ENCODE measurements around the gene COA1. TPM values are rescaled to one million over a fixed set of nuclear protein-coding genes. Genes with fewer than 3 reads are reported as not detected.
"Not testable (repeated sequence)": the region's sequence is repeated elsewhere in the genome, so short reads cannot be mapped to it uniquely, and the experiment has no call there.

The COA1 gene
- total and polyA plus RNA-seq, 5 donors = 53.3 to 78.6 (median 63.2) TPM

DNA sequence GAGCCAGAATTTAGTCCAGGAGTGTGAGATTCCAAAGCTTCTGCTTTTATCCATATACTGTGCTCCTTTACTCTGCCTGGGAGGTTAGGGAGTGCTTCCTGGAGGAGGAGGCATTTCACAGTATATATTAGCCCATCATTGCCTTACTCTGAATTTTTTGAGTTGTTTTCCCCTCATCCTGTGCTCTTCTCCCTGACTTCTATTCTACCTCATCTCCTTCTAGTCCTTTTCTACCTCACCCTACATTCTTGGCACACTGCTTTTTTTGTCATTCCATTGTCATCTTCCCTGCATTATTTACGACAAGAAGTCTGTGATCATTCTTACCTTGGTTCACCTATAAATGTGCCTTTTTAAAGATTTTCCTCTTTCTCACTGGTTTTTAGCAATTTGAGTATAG lies 125.1 kb downstream of the COA1 start:
- DNase-seq = no peak
- no peaks in the 10 kb centered on the region for H3K9me3 ChIP-seq (ENCODE audit: control insufficient read depth, low read length)
- intact Hi-C loops (cut with DNase I) = no loop called here
- no peak for ATAC-seq
- WGBS = 98% methylated on average over 1 of the region's 1 CpG
- peaks cover 1% of the 10 kb centered on the region for H3K4me1 ChIP-seq (ENCODE audit: control insufficient read depth, insufficient read depth, low read length)
- H3K27ac ChIP-seq (ENCODE audit: low read length) = no peak overlapping the region
- no peak overlapping the region for H3K4me3 ChIP-seq (ENCODE audit: low read length)
- H3K27me3 ChIP-seq (ENCODE audit: control insufficient read depth, insufficient read depth) = no peaks in the 10 kb centered on the region

DNA sequence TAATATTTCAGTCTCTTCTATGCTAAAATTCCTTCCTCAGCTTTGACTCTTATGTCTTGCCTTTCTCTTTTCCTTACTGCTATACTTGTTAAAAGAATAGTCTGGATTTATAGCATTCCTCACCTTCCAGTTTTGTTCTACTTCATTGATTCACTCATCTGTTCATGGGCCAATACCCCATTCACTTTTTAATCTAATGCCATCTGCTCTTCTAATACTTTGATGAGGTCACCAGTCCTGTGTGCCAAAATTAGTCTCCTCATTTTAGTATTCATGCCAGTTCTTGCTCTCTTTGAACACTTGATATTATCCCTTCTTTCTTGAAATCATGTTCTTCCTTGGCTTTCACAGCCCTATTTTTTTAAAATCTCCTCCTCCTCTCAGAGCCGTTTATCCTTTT lies 127.1 kb downstream of the COA1 start:
- H3K27ac ChIP-seq (ENCODE audit: low read length) = no peak overlapping the region
- DNase-seq (no peak), ATAC-seq (no peak)
- no peaks in the 10 kb centered on the region for H3K9me3 ChIP-seq (ENCODE audit: control insufficient read depth, low read length)
- WGBS = 76% methylated on average over 1 of the region's 1 CpG
- no peaks in the 10 kb centered on the region for H3K27me3 ChIP-seq (ENCODE audit: control insufficient read depth, insufficient read depth)
- no peak overlapping the region for H3K4me3 ChIP-seq (ENCODE audit: low read length)
- H3K4me1 ChIP-seq (ENCODE audit: control insufficient read depth, insufficient read depth, low read length) = peaks cover 1% of the 10 kb centered on the region
- intact Hi-C loops (cut with DNase I) = no loop called here

DNA sequence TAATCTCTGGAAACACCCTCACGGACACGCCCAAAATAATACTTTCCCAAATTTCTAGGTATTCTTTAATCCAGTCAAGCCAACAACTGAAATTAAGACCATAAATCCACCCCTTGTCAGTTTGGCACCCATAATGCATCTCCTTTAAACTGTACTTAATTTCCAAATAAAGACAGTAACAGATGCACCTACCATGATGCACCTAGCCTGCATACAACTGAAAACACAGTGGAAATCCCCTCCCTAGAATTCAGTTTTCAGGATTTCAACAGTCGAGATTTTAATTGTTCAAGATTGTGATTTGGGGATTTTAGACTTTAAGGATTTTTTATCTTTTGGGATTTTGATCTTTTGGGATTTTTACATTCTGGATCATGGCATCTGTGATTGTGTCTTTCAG lies 129.3 kb downstream of the COA1 start:
- WGBS = 98% methylated on average over 3 of the region's 3 CpGs

DNA sequence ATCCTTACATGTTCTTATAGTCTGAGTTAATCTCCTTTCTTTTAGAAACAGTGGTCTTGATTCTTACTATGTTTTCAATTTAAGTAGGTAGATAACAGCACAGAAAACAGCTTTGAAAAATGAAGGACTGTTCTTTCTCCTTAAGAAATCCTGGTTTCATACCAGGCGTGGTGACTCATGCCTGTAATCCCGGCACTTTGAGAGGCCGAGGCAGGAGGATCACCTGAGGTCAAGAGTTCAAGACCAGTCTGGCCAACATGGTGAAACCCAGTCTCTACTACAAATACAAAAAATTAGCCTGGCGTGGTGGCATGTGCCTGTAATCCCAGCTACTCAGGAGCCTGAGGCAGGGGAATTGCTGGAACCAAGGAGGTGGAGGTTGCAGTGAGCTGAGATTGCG lies 132.9 kb downstream of the COA1 start:
- WGBS = 88% methylated on average over 5 of the region's 5 CpGs
- intact Hi-C loops (cut with DNase I) = loop anchor here in 1 of 4 donors (5.0 kb wide), 1 partner anchor 36 kb away; no protein-coding TSS in a partner anchor
- not testable (repeated sequence) for H3K4me1 ChIP-seq (ENCODE audit: control insufficient read depth, insufficient read depth, low read length); H3K27ac ChIP-seq (ENCODE audit: low read length); H3K9me3 ChIP-seq (ENCODE audit: control insufficient read depth, low read length); H3K4me3 ChIP-seq (ENCODE audit: low read length); H3K27me3 ChIP-seq (ENCODE audit: control insufficient read depth, insufficient read depth); ATAC-seq; DNase-seq

More for the DNA sequence above, 129.3 kb downstream of the COA1 start:
- ATAC-seq (no peak), DNase-seq (no peak)
- Histone ChIP-seq H3K4me1 (ENCODE audit: control insufficient read depth, insufficient read depth, low read length) (peaks cover 1% of the 10 kb centered on the region), H3K27me3 (ENCODE audit: control insufficient read depth, insufficient read depth) (no peaks in the 10 kb centered on the region), H3K9me3 (ENCODE audit: control insufficient read depth, low read length) (no peaks in the 10 kb centered on the region), H3K27ac (ENCODE audit: low read length) (no peak overlapping the region), H3K4me3 (ENCODE audit: low read length) (no peak overlapping the region)
- intact Hi-C loops (cut with DNase I) = no loop called here

DNA sequence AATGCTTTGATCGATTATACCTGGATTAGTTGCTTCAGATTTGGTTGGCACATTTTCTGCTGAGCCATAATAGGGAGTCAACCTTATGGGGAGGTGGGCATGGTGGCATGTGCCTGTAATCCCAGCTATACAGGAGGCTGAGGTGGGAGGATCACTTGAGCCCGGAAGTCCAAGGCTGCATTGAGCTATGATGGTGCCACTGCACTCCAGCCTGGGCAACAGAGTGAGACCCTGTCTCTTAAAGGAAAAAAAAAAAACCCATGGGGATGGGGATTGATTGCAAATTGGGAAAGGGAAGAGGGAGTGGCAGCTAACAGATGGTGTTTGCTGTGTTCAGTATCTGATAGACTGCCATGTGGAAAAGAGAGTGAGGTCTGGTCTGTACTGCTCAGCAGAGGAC lies 135.3 kb downstream of the COA1 start:
- Histone ChIP-seq H3K4me3 (ENCODE audit: low read length) (no peak overlapping the region), H3K27ac (ENCODE audit: low read length) (no peak overlapping the region), H3K9me3 (ENCODE audit: control insufficient read depth, low read length) (no peaks in the 10 kb centered on the region), H3K27me3 (ENCODE audit: control insufficient read depth, insufficient read depth) (no peaks in the 10 kb centered on the region), H3K4me1 (ENCODE audit: control insufficient read depth, insufficient read depth, low read length) (no peaks in the 10 kb centered on the region)
- no peak for ATAC-seq
- no peak for DNase-seq
- intact Hi-C loops (cut with DNase I) = no loop called here
- 96% methylated on average over 2 of the region's 2 CpGs for WGBS

DNA sequence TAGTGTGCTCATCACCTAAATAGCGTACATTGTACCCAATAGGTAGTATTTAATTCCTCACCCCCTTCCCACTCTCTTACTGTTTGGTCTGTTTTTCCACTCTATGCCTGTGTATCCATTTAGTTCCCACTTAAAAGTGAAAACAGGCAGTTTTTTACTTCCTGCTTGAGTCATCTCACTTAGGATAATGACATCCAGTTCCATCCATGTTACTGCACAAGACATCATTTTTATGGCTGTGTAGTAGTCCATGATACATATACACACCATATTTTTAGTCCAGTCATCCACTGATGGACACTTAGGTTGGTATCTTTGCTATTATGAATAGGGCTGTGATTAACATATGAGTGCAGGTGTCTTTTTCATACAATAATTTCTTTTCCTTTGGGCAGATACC lies 136.3 kb downstream of the COA1 start:
- WGBS = 96% methylated on average over 1 of the region's 1 CpG
- no peaks in the 10 kb centered on the region for H3K9me3 ChIP-seq (ENCODE audit: control insufficient read depth, low read length)
- intact Hi-C loops (cut with DNase I) = no loop called here
- no peaks in the 10 kb centered on the region for H3K4me1 ChIP-seq (ENCODE audit: control insufficient read depth, insufficient read depth, low read length)
- H3K27ac ChIP-seq (ENCODE audit: low read length) = no peak overlapping the region
- DNase-seq (no peak), ATAC-seq (no peak)
- no peaks in the 10 kb centered on the region for H3K27me3 ChIP-seq (ENCODE audit: control insufficient read depth, insufficient read depth)
- H3K4me3 ChIP-seq (ENCODE audit: low read length) = no peak overlapping the region

DNA sequence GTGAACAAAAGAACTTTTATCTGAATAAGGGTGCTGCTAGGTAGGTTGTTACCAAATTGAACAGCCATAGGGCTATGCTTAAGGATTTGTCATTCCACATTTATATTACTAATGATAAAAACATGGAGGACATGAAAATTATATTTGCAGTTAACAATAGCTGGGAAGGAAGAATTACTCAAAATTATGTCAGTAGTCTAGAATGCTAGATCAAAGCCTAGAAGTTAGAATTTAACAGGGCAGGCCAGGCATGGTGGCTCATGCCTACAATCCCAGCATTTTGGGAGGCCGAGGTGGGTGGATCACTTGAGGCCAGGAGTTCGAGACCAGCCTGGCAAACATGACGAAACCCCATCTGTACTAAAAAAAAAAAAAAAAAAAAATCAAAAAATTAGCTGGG lies 137.0 kb downstream of the COA1 start:
- DNase-seq = no peak
- no peaks in the 10 kb centered on the region for H3K9me3 ChIP-seq (ENCODE audit: control insufficient read depth, low read length)

DNA sequence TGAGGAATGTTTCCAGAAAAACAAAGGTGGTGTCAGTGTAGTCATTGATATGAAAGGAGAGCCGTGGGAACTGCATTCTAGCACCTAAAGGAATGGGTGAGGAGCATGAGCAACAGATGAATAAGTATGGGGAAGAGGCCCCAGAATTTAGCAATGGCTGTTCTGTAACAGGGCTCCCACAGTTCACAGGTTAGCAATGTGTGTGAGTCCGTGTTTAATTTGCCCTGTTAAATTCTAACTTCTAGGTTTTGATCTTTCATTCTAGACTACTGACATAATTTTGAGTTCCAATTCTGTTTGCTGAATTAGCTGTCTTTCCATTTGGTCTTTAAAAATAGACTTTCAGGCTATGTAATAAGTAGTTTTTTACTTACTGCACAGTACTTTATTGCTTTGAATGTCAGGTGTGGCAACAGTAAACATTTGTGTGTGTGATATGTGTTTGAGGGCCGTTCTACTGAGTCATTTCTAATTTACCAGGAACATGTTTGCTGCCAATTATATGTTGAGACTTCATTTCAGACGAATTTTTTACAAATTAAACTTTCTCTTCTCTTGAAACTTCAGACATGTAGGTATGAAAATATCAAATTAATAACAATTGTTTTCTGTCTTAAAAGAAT lies 137.7 kb downstream of the COA1 start:
- H3K27ac ChIP-seq (ENCODE audit: low read length) = no peak overlapping the region
- H3K4me1 ChIP-seq (ENCODE audit: control insufficient read depth, insufficient read depth, low read length) = no peaks in the 10 kb centered on the region
- intact Hi-C loops (cut with DNase I) = no loop called here
- H3K4me3 ChIP-seq (ENCODE audit: low read length) = no peak overlapping the region
- DNase-seq (no peak), ATAC-seq (no peak)
- no peaks in the 10 kb centered on the region for H3K27me3 ChIP-seq (ENCODE audit: control insufficient read depth, insufficient read depth)
- H3K9me3 ChIP-seq (ENCODE audit: control insufficient read depth, low read length) = no peaks in the 10 kb centered on the region
- WGBS = 62% methylated on average over 4 of the region's 4 CpGs

More for the DNA sequence above, 137.0 kb downstream of the COA1 start:
- H3K4me3 ChIP-seq (ENCODE audit: low read length) = no peak overlapping the region
- H3K4me1 ChIP-seq (ENCODE audit: control insufficient read depth, insufficient read depth, low read length) = no peaks in the 10 kb centered on the region
- H3K27ac ChIP-seq (ENCODE audit: low read length) = no peak overlapping the region
- ATAC-seq = no peak
- H3K27me3 ChIP-seq (ENCODE audit: control insufficient read depth, insufficient read depth) = no peaks in the 10 kb centered on the region
- intact Hi-C loops (cut with DNase I) = no loop called here
- 93% methylated on average over 3 of the region's 3 CpGs for WGBS

DNA sequence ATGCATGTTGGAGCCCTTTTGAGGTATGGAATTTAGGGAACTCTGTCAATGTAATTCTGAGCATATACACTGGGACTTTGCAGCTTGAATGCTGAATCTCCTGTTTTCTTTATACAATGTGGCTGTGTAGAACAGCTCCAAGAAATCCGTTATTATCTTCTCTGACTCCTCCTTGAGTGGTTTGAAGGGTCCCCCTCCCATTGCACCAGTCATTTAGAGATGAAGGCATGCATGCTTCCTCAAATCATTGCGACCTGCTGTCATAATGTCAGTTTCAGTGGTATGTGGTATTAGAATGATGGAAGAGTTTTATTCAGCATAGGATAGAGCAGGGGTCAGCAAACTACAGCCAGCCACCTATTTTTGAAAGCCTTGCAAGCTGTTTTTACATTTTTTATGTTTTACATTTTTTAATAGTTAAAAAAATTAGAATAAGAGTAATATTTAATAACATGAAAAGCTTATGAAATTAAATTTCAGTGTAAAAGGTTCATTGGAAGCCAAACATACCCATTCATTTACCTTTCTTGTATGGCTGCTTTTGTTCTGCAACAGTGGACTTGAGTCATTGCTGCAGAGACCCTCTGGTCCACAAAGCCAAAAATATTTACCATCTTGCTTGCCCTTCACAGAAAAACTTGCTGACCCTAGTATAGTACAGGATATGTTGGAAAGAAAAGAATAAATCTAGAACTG lies 138.3 kb downstream of the COA1 start:
- no peaks in the 10 kb centered on the region for H3K9me3 ChIP-seq (ENCODE audit: control insufficient read depth, low read length)
- H3K27ac ChIP-seq (ENCODE audit: low read length) = no peak overlapping the region
- H3K4me1 ChIP-seq (ENCODE audit: control insufficient read depth, insufficient read depth, low read length) = no peaks in the 10 kb centered on the region
- ATAC-seq (no peak), DNase-seq (no peak)
- no peak overlapping the region for H3K4me3 ChIP-seq (ENCODE audit: low read length)
- WGBS = 56% methylated on average over 2 of the region's 2 CpGs
- H3K27me3 ChIP-seq (ENCODE audit: control insufficient read depth, insufficient read depth) = no peaks in the 10 kb centered on the region
- intact Hi-C loops (cut with DNase I) = no loop called here

DNA sequence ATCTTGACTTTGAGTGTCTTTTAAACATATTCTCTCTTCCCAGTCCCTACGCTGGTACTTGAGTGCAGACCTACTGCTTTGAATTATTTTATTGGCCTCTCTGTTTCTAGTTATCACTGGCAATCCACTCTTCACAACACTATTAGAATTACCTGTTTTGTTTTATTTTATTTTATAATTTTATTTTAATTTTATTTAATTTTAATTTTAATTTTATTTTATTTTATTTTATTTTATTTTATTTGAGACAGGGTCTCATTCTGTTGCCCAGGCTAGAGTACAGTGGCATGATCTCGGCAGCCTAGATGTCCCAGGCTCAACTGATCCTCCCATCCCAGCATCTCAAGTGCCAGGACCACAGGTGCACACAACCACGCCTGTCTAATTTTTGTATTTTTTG lies 139.6 kb downstream of the COA1 start:
- no peak for DNase-seq
- ATAC-seq = no peak
- H3K4me1 ChIP-seq (ENCODE audit: control insufficient read depth, insufficient read depth, low read length) = no peaks in the 10 kb centered on the region
- no peaks in the 10 kb centered on the region for H3K27me3 ChIP-seq (ENCODE audit: control insufficient read depth, insufficient read depth)
- H3K27ac ChIP-seq (ENCODE audit: low read length) = no peak overlapping the region
- intact Hi-C loops (cut with DNase I) = no loop called here
- H3K9me3 ChIP-seq (ENCODE audit: control insufficient read depth, low read length) = no peaks in the 10 kb centered on the region
- whole genome bisulfite sequencing = 96% methylated on average over 3 of the region's 3 CpGs
- H3K4me3 ChIP-seq (ENCODE audit: low read length) = no peak overlapping the region
